ENCODE data around the gene NDUFAF8.

Gene NDUFAF8

GRCh38 chr17:81287152-81287551, 48.0 kb downstream of the NDUFAF8 start:
- no peaks in the 10 kb centered on the region for H3K36me3 ChIP-seq (ENCODE audit: insufficient read depth)
- H2AFZ ChIP-seq (ENCODE audit: low read depth) = no peak overlapping the region
- H3K4me2 ChIP-seq = no peak overlapping the region
- H4K20me1 ChIP-seq (ENCODE audit: insufficient read depth) = no peaks in the 10 kb centered on the region
- H3K9ac ChIP-seq = no peak overlapping the region
- no peaks in the 10 kb centered on the region for H3K27me3 ChIP-seq (ENCODE audit: insufficient read depth, low read depth)
- no peak for TF ChIP-seq CTCF (conservative IDR thresholded peaks at IDR 0.05; ENCODE audit: low read depth, low read length)
- H3K4me1 ChIP-seq (ENCODE audit: low read depth, poor library complexity, severe bottlenecking) = no peaks in the 10 kb centered on the region
- H3K4me3 ChIP-seq (IDR thresholded peaks at IDR 0.05; ENCODE audit: insufficient read depth, low read depth, low read length) = no peak overlapping the region
- peaks cover 19% of the 10 kb centered on the region; the same call in 1 of the 2 replicates for H3K79me2 ChIP-seq (ENCODE audit: insufficient read depth, low read depth)
- H3K27ac ChIP-seq = no peak overlapping the region

- Histone ChIP-seq H3K4me1 (ENCODE audit: low read depth, poor library complexity, severe bottlenecking) (no peaks in the 10 kb centered on the region), H3K4me3 (IDR thresholded peaks at IDR 0.05; ENCODE audit: insufficient read depth, low read depth, low read length) (no peak overlapping the region), H3K36me3 (ENCODE audit: insufficient read depth) (no peaks in the 10 kb centered on the region), H4K20me1 (ENCODE audit: insufficient read depth) (no peaks in the 10 kb centered on the region), H2AFZ (ENCODE audit: low read depth) (no peak overlapping the region), H3K27ac (no peak overlapping the region), H3K4me2 (no peak overlapping the region), H3K9ac (no peak overlapping the region), H3K27me3 (ENCODE audit: insufficient read depth, low read depth) (no peaks in the 10 kb centered on the region), H3K79me2 (ENCODE audit: insufficient read depth, low read depth) (peaks cover 19% of the 10 kb centered on the region; the same call in 1 of the 2 replicates)
- no peak for TF ChIP-seq CTCF (conservative IDR thresholded peaks at IDR 0.05; ENCODE audit: low read depth, low read length)
Measured at GRCh38 chr17:81287741-81288430, 48.8 kb downstream of the NDUFAF8 start.

- H3K4me1 ChIP-seq (ENCODE audit: low read depth, poor library complexity, severe bottlenecking) = peaks cover 3% of the 10 kb centered on the region
- no peak overlapping the region for H3K4me2 ChIP-seq
- H3K27me3 ChIP-seq (ENCODE audit: insufficient read depth, low read depth) = no peaks in the 10 kb centered on the region
- no peak overlapping the region for H2AFZ ChIP-seq (ENCODE audit: low read depth)
- H3K9ac ChIP-seq = no peak overlapping the region
- H3K27ac ChIP-seq = no peak overlapping the region
- H3K36me3 ChIP-seq (ENCODE audit: insufficient read depth) = no peaks in the 10 kb centered on the region
- H4K20me1 ChIP-seq (ENCODE audit: insufficient read depth) = no peaks in the 10 kb centered on the region
- TF ChIP-seq CTCF (conservative IDR thresholded peaks at IDR 0.05; ENCODE audit: low read depth, low read length) = no peak
- no peak overlapping the region for H3K4me3 ChIP-seq (IDR thresholded peaks at IDR 0.05; ENCODE audit: insufficient read depth, low read depth, low read length)
- H3K79me2 ChIP-seq (ENCODE audit: insufficient read depth, low read depth) = peaks cover 19% of the 10 kb centered on the region; the same call in 1 of the 2 replicates
Measured at GRCh38 chr17:81288715-81289114, 49.6 kb downstream of the NDUFAF8 start.

- Histone ChIP-seq H3K4me1 (ENCODE audit: low read depth, poor library complexity, severe bottlenecking) (peaks cover 10% of the 10 kb centered on the region), H3K9ac (no peak overlapping the region), H3K36me3 (ENCODE audit: insufficient read depth) (no peaks in the 10 kb centered on the region), H3K4me3 (IDR thresholded peaks at IDR 0.05; ENCODE audit: insufficient read depth, low read depth, low read length) (no peak overlapping the region), H4K20me1 (ENCODE audit: insufficient read depth) (no peaks in the 10 kb centered on the region), H3K4me2 (no peak overlapping the region), H3K27ac (no peak overlapping the region), H2AFZ (ENCODE audit: low read depth) (no peak overlapping the region), H3K79me2 (ENCODE audit: insufficient read depth, low read depth) (peaks cover 27% of the 10 kb centered on the region), H3K27me3 (ENCODE audit: insufficient read depth, low read depth) (no peaks in the 10 kb centered on the region)
- no peak for TF ChIP-seq CTCF (conservative IDR thresholded peaks at IDR 0.05; ENCODE audit: low read depth, low read length)
Measured at GRCh38 chr17:81289627-81290026, 50.5 kb downstream of the NDUFAF8 start.

Measured in KMS-11 (cell line).